HepG2 (cell line): ENCODE data around the gene CDK7. TPM values are rescaled to one million over a fixed set of nuclear protein-coding genes. Genes with fewer than 3 reads are reported as not detected.

Experiments
- ATF2 ChIP-seq: sonication (generic); formaldehyde crosslinking; IDR thresholded peaks from 2 replicates; pipeline ENCODE4 v1.4.0; 2020; ENCODE audit warnings: missing genetic modification reagents
- ATF4 ChIP-seq, 2 experiments: fragments of 450-650 bp in 1 of 2; sonication (generic) in 1 of 2; formaldehyde crosslinking; IDR thresholded peaks; 2 replicates each; pipeline versions ENCODE4 v1.5.0 to v1.8.0; 2020 to 2022; ENCODE audit warnings: mild to moderate bottlenecking in 1 of 2, missing genetic modification reagents in 1 of 2
- CBX5 ChIP-seq: sonication (generic); formaldehyde crosslinking; IDR thresholded peaks from 2 replicates; pipeline ENCODE4 v1.4.0; 2020; ENCODE audit warnings: missing genetic modification reagents, borderline replicate concordance
- JARID2 ChIP-seq: sonication (generic); formaldehyde crosslinking; IDR thresholded peaks from 2 replicates; pipeline ENCODE4 v1.8.1; 2023; ENCODE audit warnings: missing genetic modification reagents, inconsistent platforms; ENCODE audit not compliant: insufficient replicate concordance
- KDM4B ChIP-seq: sonication (generic); formaldehyde crosslinking; IDR thresholded peaks from 2 replicates; pipeline ENCODE4 v1.4.0; 2020; ENCODE audit warnings: missing genetic modification reagents
- RBAK ChIP-seq: sonication (generic); formaldehyde crosslinking; IDR thresholded peaks from 2 replicates; pipeline ENCODE4 v1.5.1; 2020; ENCODE audit warnings: mild to moderate bottlenecking, missing genetic modification reagents
- RBM22 ChIP-seq: fragments of 200-400 bp; formaldehyde crosslinking; optimal IDR thresholded peaks from 2 replicates; pipeline ENCODE3; 2017; ENCODE audit warnings: mild to moderate bottlenecking, low read length, moderate library complexity
- REST ChIP-seq, 2 experiments: IDR thresholded peaks; 2 replicates each; pipeline ENCODE4 v1.6.1; 2011 to 2012; ENCODE audit warnings: low read length in 2 of 2, borderline replicate concordance in 1 of 2, low read depth in 1 of 2, mild to moderate bottlenecking in 1 of 2, moderate library complexity in 1 of 2
- RFX5 ChIP-seq: IDR thresholded peaks from 2 replicates; pipeline ENCODE4 v1.6.1; 2011; ENCODE audit warnings: low read depth, low read length, improper control_type of control experiment
- STAG1 ChIP-seq: sonication (generic); formaldehyde crosslinking; IDR thresholded peaks from 2 replicates; pipeline ENCODE4 v1.4.0; 2020; ENCODE audit warnings: missing genetic modification reagents
- TIGD3 ChIP-seq: sonication (generic); formaldehyde crosslinking; IDR thresholded peaks from 2 replicates; pipeline ENCODE4 v1.5.1; 2020; ENCODE audit warnings: mild to moderate bottlenecking, missing genetic modification reagents, borderline replicate concordance
- ZNF17 ChIP-seq: sonication (generic); formaldehyde crosslinking; IDR thresholded peaks from 2 replicates; pipeline ENCODE4 v1.5.0; 2020; ENCODE audit warnings: mild to moderate bottlenecking, missing genetic modification reagents
- ZNF460 ChIP-seq: sonication (generic); formaldehyde crosslinking; IDR thresholded peaks from 2 replicates; pipeline ENCODE4 v1.5.1; 2020; ENCODE audit warnings: missing genetic modification reagents, mild to moderate bottlenecking, borderline replicate concordance
- ZNF572 ChIP-seq: sonication (generic); formaldehyde crosslinking; IDR thresholded peaks from 2 replicates; pipeline ENCODE4 v1.5.1; 2020; ENCODE audit warnings: mild to moderate bottlenecking, missing genetic modification reagents
- ZNF709 ChIP-seq: sonication (generic); formaldehyde crosslinking; IDR thresholded peaks from 2 replicates; pipeline ENCODE4 v1.5.0; 2020; ENCODE audit warnings: mild to moderate bottlenecking, missing genetic modification reagents
- polyA plus RNA-seq, 8 experiments: library from polyadenylated mRNA; depleted of rRNA in 3 of 8; stranded (reverse) in 7 of 8; unstranded in 1 of 8; fragments of >200 nt; fragmentation: Illumina TruSeq in 4 of 8; extraction: Trizol in 4 of 8; gene quantifications; 2 replicates each; pipeline versions ENCODE4 v1.2.1 to v1.2.3, GENCODE V29; 2011 to 2016; ENCODE audit warnings: low read depth in 4 of 8, missing spikeins in 1 of 8, mixed read lengths in 1 of 8; ENCODE audit not compliant: insufficient read depth in 1 of 8
- total RNA-seq, 5 experiments: library from RNA; depleted of rRNA; stranded (reverse); fragments of >200 nt; fragmentation: Illumina TruSeq; extraction: Trizol; gene quantifications; 2 replicates each; pipeline ENCODE4 v1.2.3, GENCODE V29; 2016; ENCODE audit warnings: low read depth in 1 of 5

CDK7 gene
- total and polyA plus RNA-seq, 2 of the 13 experiments (the other 11 are each of a cell fraction or from before 2014, with no cell fraction given), result 41.2 to 54.9 TPM

GRCh38 chr5:69234457-69235268 lies at the start of gene CDK7 (continued):
- TF ChIP-seq TIGD3 (CRISPR knock-in tag), result no peak
- TF ChIP-seq RBM22, result no peak
- TF ChIP-seq RBAK, result no peak
- no peak for TF ChIP-seq RFX5
- peak; percentile 18; the same call in 1 of the 2 replicates for TF ChIP-seq ATF2 (CRISPR knock-in tag)
- no peak for TF ChIP-seq STAG1 (CRISPR knock-in tag)
- TF ChIP-seq KDM4B, result peak; percentile 46; the same call in 1 of the 2 replicates
- no peak for TF ChIP-seq ZNF709 (CRISPR knock-in tag)
- TF ChIP-seq ZNF460 (CRISPR knock-in tag), result no peak
- no peak for TF ChIP-seq REST (IDR thresholded peaks at IDR 0.05; ENCODE audit: borderline replicate concordance in 1 of 2, low read depth in 1 of 2, low read length in 2 of 2)
- TF ChIP-seq CBX5 (CRISPR knock-in tag), result no peak; the same call in 1 of the 2 replicates
- TF ChIP-seq ZNF572 (CRISPR knock-in tag), result no peak; the same call in 1 of the 2 replicates
- TF ChIP-seq ATF4 (CRISPR knock-in tag; IDR thresholded peaks at IDR 0.05), result no peak
- TF ChIP-seq ZNF17, result no peak
- TF ChIP-seq JARID2, result no peak
